Head of caudate nucleus (tissue), 42 donors: ENCODE data around the gene SF3B3.

ENCODE experiments used
- DNase-seq, 42 donors: peaks; one replicate each; pipeline versions ENCODE4 v3.0.0 to v3.0.0-alpha.2; 2020 to 2021; ENCODE audit warnings: mixed read lengths in 7 of 42
- intact Hi-C: fragments of 100-400 bp; cut with DNase I; formaldehyde crosslinking; loops from one replicate; pipeline ENCODE4 v1.15.0; 2022

The SF3B3 gene

DNA sequence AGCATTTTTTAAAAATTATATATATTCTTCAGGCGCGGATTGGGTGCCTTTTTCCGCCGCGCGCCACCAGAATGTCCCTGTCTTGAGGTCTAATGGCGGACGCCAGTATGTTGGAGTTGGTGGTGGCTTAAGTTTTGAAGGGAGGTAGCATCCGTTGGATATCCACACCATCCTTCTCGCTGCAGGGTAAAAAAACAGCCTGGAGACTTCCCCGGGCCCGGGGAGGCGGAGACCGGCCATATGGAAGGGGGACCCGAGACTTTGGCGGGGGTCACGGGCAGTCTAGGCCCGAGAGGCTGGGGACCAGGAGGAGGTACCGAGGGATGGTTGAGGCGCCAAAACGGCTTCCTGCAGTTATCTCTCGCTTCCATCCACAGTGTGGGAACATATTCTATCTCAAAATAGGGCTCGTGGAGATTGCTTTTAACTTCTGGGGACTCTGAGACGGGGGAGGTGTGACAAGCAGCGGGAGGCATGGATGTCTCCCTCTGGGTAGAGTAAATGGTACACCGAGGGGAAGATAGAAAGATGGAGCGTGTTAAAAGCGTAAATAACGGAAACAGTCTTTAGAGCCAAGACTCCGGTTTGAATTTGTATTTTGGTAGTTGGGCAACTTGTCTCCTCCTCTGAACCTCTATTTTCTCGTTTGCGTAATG, at the start of gene SF3B3:
Gene SF3B3, plus strand, starts transcription at position 74 of the 656 bp plus-strand sequence. CDS start 2,841 bp downstream, outside the sequence.
- intact Hi-C loops, result loop anchor here (5.0 to 10.0 kb wide), 3 partner anchors 89 to 142 kb away; partner anchors contain the start of gene ST3GAL2
- DNase-seq, result peak; percentile 57 to 89 (median 74)

DNA sequence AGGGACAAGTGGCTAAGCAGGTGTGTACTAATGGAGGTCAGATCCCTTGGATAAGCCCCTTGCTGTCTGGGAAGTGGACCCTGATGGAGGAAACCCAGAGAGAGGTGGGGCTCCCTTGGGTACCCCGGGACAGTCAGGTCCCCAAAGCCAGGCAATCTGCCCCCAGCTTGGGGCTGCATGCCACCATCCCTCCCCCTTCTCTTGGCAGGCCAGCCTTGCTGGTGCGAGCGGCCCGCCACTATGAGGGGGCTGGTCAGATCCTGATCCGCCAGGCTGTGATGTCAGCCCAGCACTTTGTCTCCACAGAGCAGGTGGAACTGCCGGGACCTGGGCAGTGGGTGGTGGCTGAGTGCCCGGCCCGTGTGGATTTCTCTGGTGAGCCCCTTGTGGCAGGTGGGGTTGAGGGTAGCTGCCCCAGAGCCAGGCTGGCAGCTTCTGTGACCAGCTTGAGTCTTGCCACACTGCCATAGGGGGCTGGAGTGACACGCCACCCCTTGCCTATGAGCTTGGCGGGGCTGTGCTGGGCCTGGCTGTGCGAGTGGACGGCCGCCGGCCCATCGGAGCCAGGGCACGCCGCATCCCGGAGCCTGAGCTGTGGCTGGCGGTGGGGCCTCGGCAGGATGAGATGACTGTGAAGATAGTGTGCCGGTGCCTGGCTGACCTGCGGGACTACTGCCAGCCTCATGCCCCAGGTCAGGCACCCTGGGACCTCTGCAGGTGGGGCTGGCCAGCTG, 49.1 kb upstream of the SF3B3 start:
- DNase-seq, result no peak
- intact Hi-C loops, result no loop called here

DNA sequence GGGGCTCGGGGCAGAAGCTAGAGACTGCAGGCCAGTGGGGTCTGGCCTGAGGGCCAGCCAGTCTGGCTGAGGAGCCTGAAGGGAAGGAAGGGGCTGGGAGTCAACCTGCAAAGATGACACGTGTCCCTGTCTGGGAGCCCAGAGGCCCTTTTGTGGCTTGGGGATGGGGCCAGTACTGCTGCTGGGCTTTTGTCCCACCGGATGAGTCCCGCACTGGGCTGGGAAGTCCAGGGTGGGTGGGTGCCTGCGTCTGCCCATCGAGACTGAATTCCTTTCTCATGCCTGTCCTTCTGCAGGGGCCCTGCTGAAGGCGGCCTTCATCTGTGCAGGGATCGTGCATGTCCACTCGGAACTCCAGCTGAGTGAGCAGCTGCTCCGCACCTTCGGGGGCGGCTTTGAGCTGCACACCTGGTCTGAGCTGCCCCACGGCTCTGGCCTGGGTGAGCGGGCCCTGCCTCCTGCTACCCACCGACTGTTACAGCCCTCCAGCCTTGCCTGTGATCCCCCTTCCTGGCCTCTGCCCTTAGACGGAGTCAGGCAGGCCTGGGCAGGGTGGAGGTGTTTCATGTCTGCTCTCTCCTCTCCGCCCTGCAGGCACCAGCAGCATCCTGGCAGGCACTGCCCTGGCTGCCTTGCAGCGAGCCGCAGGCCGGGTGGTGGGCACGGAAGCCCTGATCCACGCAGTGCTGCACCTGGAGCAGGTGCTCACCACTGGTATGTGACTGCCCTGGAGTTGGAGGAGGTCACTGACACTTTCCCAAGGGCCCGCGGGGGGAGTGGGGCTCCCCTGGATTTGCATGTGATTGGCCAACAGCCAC, 48.4 kb upstream of the SF3B3 start:
- intact Hi-C loops, result no loop called here
- no peak for DNase-seq

DNA sequence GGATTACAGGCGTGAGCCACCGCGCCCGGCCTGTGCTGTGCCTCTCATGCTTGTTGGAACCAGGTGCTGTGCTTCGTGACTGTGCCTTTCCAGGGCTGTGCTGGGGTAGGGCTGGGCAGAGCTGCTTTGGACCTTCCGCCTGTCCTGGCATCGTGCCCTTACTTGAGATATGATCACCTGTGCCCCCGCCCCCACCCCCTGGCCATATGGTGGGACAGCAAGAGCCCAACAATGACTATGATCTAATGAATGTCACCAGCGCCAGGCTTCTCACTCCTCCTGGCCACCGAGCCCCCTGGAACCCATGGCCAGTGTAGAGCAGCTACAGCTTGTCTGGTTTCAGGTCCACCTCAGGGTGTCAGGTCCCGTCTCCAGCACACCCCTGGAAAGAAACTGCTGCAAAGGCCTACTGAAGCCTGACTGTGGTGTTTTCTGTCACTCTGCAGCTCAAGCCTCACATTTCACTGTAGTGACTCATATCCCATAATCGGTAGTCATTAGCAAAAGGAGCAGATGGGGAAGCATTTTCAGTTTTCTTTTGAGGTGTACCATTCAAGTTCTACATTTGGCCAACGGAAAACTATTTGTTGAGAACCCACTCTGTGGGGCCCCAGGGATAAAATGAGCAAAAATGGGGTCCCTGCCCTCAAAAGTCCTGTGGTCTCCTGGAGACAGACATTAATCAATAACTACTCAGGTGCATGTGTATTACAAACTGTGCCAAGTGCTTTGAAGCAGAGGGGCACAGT, 47.2 kb upstream of the SF3B3 start:
- intact Hi-C loops, result no loop called here
- peak in 6 of 42 donors; percentile 12 to 43 (median 22) for DNase-seq

DNA sequence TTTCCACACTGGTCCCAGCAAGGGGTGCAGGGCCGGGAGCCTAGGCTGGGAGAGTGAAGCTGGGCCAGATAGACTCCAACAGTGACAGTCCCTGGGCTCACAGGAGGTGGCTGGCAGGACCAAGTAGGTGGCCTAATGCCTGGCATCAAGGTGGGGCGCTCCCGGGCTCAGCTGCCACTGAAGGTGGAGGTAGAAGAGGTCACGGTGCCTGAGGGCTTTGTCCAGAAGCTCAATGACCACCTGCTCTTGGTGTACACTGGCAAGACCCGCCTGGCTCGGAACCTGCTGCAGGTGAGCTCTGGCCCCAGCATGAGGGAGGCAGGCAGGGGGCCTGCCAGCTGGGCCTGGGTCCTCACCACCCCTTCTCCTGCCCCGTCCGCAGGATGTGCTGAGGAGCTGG, 45.4 kb upstream of the SF3B3 start:
- DNase-seq, result no peak
- intact Hi-C loops, result no loop called here

DNA sequence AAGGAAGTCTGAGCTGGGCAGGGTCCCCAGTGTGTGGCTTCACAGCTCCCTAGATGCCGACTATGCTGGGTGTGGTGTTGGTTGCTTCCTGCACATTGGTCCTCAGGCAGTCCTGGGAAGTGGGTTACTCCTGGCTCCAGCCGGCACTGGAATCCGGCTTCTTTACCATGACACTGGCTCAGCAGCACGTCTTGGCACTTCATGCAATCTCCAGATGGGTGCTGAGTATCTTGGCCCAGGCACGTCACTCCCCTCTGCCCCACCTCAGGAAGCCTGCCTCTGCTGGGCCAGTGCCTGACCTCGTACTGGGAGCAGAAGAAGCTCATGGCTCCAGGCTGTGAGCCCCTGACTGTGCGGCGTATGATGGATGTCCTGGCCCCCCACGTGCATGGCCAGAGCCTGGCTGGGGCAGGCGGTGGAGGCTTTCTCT, 44.7 kb upstream of the SF3B3 start:
- DNase-seq, result no peak
- intact Hi-C loops, result no loop called here

DNA sequence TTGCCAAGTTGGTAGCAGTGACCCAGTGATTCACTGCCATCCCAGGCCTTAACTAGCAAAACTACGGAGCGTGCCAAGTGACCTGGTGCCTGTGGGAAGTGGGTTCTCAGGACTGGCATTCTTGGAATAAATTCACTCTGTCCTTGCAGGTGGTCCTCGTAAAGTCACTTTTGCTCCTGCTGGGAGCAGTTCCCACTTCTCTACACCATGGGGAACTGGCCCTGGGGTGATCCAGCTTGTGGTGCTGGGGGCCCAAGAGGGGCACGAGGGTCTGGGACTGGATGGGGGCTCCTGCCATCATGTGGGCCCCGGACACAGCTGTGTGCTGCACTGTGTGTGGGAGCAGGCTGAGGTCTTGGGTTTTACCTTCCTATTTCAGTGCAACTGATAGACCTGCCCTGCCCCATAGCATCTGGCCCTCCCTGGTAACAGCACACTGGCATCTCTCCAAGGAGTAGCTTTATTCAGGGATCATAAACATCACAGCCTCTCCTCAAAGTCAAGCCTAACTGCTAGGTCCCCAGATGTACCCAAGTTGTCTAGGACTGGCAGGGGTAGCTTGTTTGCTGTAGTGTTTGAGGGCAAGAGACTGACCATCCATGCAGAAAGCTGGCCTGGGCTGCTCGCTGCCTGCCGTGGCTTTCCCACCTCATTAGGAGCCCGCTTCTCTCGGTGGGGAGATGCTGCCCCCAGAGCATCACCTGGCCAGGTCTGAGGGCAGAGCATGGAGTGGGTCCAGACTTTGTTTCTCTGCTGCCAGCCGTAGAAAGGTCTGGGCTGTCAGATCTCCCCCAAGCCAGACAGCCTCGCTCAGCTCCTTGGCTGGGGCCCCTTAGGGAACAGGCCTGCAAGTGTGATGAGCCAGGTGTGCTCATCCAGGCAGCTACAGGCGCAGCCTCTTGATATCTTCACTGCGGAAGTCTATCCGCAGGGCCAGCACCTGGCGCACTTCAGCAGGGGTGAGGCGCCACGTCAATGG, 43.2 kb upstream of the SF3B3 start:
- no peak for DNase-seq
- intact Hi-C loops, result no loop called here

DNA sequence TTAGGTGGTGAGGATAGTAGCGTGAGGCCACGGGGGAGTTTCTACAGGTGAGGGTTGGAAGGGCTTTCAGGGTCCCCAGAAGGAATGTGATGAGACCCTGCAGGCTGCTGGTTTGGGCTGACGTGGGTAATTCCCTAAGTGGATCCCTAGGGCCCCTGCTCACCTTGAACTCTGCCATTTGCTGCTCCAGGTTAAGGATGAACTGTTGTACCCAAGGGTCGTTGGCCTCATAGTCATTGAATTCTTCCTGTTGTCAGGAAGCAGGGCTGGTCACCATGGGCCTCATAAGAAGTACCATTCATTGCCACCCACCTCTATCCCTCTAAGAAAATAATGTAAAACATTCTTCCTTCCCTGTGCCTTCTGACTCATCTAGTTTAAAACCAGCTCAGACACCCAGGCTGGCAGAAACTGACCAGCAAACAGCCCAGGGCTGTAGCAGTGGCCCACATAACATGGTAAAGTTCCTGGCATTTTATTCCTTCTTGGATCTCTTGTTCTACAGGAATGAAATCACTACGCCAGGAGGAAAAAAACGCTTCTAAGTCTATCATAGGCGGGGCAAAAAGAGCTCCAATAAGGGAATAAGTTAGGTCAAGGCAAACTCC, 41.6 kb upstream of the SF3B3 start:
- intact Hi-C loops, result no loop called here
- no peak for DNase-seq

DNA sequence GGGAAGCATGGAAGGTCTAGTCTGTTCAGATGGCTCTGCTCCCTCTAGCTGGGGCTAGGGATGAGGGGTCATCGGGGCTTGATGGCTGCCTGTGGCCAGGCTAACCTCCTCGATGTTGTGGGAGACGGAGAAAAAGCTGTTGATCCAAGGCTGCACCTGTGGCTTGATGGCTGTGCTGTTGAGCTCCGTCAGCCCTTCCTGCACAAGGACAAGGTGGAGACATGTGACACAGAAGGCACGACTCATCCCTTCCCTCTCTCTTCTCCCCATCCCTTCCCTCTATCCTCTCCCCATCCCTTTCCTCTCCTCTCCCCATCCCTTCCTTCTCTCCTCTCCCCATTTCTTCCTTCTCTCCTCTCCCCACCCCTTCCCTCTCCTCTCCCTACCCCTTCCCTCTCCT, 41.0 kb upstream of the SF3B3 start:
- intact Hi-C loops, result no loop called here
- DNase-seq, result no peak

DNA sequence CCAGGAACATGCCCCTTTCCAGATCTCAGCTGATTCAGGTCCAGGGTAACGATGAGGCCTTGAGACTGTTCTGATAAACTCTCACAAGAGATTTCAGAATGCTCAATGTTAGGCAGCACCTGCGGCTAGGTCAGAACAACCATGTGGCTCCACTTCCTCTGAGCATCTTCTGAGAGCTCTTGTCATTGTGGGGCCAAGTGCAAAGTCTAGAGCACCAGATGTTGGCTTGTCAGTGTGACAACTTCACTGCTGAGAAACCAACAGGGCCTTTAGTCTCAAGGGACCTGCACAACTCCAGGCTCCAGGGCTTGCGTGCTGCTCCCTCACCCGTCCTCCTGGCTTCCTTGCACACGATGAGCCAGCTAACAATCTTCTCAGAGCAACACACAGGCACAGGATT, 40.2 kb upstream of the SF3B3 start:
- no peak for DNase-seq
- intact Hi-C loops, result no loop called here

DNA sequence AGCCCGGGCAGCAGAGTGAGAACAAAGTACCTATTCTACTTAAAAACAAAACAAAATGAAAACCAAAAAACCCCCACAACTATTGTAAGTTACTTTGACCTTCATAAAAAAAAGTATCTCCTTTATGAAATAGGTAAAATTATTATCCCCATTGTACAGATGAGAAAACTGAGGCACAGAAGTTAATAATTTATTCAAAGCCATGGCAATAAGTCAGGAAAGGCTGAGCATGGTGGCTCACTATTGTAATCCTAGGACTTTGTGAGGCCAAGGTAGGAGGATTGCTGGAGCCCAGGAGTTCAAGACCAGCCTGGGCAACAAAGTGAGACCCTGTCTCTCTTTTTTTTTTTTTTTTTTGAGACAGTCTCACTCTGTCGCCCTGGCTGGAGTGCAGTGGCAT, 38.7 kb upstream of the SF3B3 start:
- no peak for DNase-seq

DNA sequence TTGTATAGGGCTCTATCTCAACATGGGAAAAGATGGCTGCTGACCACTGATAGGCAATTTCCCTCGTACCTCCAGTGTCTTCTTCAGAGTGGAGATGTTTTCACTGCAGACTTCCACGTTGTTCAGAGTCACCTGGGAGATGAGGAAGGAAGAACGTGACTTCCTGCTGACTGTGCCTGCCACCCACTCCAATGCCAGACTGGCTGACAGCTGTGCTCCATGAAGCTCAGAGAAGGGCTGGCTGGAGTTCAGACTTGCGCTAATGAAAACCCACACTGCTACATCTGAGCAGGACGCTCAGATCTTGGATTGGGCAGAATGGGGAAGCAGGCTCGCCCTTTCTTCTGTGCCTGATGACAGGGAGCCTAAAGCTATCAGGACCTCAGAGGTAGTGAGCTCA, 33.4 kb upstream of the SF3B3 start:
- DNase-seq, result peak in 39 of 42 donors; percentile 13 to 82 (median 53)

More for the DNA sequence above, 38.7 kb upstream of the SF3B3 start:
- intact Hi-C loops, result no loop called here

DNA sequence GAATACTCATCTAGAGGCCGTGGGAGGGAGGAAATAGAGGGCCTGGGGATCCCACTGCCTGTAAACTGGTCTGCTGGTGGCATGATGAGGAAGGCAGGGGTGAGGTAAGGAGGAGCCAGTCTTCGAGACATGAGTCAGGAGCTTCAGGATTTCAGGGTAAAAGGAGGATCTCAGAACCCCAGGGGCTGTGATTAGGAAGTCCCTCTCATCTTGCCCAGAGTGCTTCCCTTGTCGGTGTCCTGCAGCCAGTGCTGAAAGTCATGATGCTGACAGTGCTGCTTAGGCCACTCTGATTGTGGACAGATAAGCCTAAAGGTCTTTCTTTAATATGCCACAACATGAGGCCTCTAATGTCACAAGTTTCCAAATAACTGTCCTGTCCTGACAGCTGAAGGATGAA, 29.8 kb upstream of the SF3B3 start:
- intact Hi-C loops, result no loop called here

More for the DNA sequence above, 33.4 kb upstream of the SF3B3 start:
- intact Hi-C loops, result no loop called here

DNA sequence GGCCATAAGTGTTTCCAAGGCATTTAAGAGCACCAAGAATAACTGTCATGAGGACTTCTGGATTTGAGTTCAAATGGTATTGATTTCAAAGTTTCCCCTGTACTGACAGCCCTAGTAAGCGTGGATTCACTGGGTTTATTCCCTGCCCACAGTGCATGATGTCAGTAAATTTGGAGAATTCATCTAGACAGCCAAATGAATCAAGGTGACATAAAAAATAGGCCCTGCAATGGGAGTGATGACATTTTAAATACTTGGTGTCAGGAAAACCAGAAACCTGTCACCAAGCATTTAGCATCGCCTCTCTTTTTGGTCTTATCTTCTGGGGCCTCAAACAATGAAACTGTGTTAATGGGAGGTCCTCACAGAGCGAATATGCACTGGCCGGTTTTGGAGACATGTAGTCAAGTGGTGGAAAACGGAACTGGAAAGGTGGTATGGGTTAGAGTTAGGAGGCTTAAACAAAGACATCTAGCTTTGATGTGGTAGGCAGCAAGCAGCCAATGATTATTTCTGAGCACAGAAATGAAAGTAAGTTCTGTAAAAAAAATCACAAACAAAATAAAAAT, 29.3 kb upstream of the SF3B3 start:
- DNase-seq, result no peak
- intact Hi-C loops, result no loop called here

More for the DNA sequence above, 29.8 kb upstream of the SF3B3 start:
- no peak for DNase-seq

DNA sequence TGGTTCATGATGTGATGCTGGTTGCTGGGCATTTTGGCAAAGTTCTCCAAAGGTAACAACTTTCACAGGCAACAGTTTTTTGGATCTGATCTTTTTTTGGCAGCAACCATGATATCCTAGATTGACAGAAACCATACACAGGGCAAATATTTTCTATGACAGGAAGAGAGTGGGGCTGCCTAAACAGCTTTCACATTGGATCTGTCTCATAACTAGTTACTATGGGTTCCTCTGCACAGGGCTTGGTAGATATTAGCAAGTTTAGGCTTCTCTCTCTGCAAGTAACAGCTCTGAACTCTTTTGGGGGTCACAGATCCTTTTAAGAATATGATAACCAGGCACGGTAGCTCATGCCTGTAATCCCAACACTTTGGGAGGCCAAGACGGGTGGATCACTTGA, 28.8 kb upstream of the SF3B3 start:
- DNase-seq, result no peak
- intact Hi-C loops, result no loop called here

DNA sequence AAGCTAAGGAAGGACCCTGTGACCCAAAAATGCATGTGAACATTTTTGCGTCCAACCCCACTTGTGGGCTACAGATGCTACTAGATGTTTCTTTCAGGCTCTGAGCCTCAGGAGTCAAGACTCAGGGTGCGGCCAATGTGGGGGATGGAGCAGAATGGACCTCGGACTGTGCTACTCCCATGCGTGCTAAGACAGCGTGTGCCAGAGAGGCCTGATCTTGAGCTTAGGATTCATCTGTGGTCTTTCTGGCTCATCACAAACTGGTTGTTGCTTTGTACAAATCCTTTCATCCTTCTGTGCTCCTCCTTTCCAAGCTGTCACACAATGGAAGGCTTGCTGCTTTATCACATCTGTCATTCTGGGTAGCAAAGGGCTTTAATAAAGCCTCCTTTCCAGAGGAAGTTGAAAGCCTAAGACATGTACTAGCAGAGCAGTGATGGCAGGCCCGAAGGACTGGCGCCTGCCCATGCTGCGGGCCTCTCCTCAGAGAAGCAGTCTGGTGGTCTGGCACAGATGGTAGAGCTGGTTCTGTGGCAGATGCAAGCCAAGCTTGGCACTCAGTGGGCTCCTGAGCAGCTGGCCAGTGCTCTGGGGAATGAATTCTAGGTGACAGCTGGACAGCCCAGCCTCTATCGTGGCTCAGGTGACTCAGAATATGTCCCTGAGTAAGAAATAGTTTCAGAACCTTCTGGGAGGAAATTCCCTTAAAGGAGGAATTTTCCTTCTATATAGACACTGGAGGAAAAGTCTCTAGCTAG, 28.0 kb upstream of the SF3B3 start:
- DNase-seq, result no peak
- intact Hi-C loops, result no loop called here

DNA sequence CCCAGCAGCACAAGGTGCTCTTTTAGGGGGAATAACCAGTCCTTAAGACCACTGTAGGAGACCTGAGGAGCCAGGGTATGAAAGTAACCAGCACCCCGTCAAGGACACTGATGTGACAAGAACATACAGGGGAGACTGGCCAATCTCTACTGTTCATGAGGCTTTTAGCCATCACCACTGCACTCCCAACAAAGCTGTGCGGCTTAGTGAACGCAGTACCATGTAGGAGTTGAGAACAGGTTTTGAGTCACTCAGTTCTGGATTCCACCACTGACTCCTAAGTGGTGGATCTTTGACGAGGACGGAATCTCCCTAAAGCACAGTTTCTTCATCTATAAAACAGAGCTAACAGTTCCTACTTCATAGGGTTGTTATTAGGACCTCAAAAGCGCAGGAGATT, 27.1 kb upstream of the SF3B3 start:
- intact Hi-C loops, result no loop called here
- no peak for DNase-seq
